ENCODE measurements around the gene SF1. TPM values are rescaled to one million over a fixed set of nuclear protein-coding genes. Genes with fewer than 3 reads are reported as not detected.

Gene SF1
- total and polyA plus RNA-seq, 2 experiments from 2014 or later: 138 to 163 TPM

GRCh38 chr11:64800303-64801157 is 22.2 kb upstream of the SF1 start:
- H4K20me1 ChIP-seq (ENCODE audit: insufficient read depth, poor library complexity, severe bottlenecking): no peaks in the 10 kb centered on the region
- WGBS (ENCODE audit: low lambda C conversion rate, missing lambda C conversion rate): 92% methylated on average over 25 of the region's 26 CpGs
- no peak for DNase-seq (ENCODE audit: low spot score)
- no peak overlapping the region for H3K27ac ChIP-seq
- H3K27me3 ChIP-seq: no peaks in the 10 kb centered on the region
- no peaks in the 10 kb centered on the region for H3K9me3 ChIP-seq (ENCODE audit: low read depth)
- no peaks in the 10 kb centered on the region for H3K79me2 ChIP-seq
- H3K4me3 ChIP-seq: no peak overlapping the region
- H3K36me3 ChIP-seq (replicated peaks; ENCODE audit: insufficient read depth, low read depth): no peaks in the 10 kb centered on the region
- H3K4me2 ChIP-seq: no peak overlapping the region
- no peaks in the 10 kb centered on the region for H3K9me2 ChIP-seq (replicated peaks; ENCODE audit: insufficient read depth)
- no peak overlapping the region for H2AFZ ChIP-seq
- H3K4me1 ChIP-seq (ENCODE audit: insufficient read depth): peaks cover 20% of the 10 kb centered on the region
- TF ChIP-seq EZH2phosphoT487 (IDR thresholded peaks at IDR 0.05; ENCODE audit: low read depth, severe bottlenecking, unreplicated experiment) (no peak), CTCF (IDR thresholded peaks at IDR 0.05; ENCODE audit: poor library complexity) (no peak), EZH2 (IDR thresholded peaks at IDR 0.05; ENCODE audit: borderline replicate concordance) (no peak)

GRCh38 chr11:64799623-64800302 is 21.4 kb upstream of the SF1 start:
- Histone ChIP-seq H3K4me2 (no peak overlapping the region), H3K9me3 (ENCODE audit: low read depth) (no peaks in the 10 kb centered on the region), H3K36me3 (replicated peaks; ENCODE audit: insufficient read depth, low read depth) (no peaks in the 10 kb centered on the region), H3K4me3 (no peak overlapping the region), H3K79me2 (no peaks in the 10 kb centered on the region), H3K27ac (no peak overlapping the region), H3K4me1 (ENCODE audit: insufficient read depth) (peaks cover 20% of the 10 kb centered on the region), H3K9me2 (replicated peaks; ENCODE audit: insufficient read depth) (no peaks in the 10 kb centered on the region), H3K27me3 (no peaks in the 10 kb centered on the region), H4K20me1 (ENCODE audit: insufficient read depth, poor library complexity, severe bottlenecking) (no peaks in the 10 kb centered on the region), H2AFZ (no peak overlapping the region)
- TF ChIP-seq EZH2phosphoT487 (IDR thresholded peaks at IDR 0.05; ENCODE audit: low read depth, severe bottlenecking, unreplicated experiment): no peak
- TF ChIP-seq CTCF (IDR thresholded peaks at IDR 0.05; ENCODE audit: poor library complexity): no peak
- no peak for TF ChIP-seq EZH2 (IDR thresholded peaks at IDR 0.05; ENCODE audit: borderline replicate concordance)
- 92% methylated on average over 14 of the region's 14 CpGs for WGBS (ENCODE audit: low lambda C conversion rate, missing lambda C conversion rate)
- no peak for DNase-seq (ENCODE audit: low spot score)

- no peaks in the 10 kb centered on the region for H3K79me2 ChIP-seq
- no peaks in the 10 kb centered on the region for H3K27me3 ChIP-seq
- no peaks in the 10 kb centered on the region for H3K36me3 ChIP-seq (replicated peaks; ENCODE audit: insufficient read depth, low read depth)
- no peak overlapping the region for H3K4me2 ChIP-seq
- H3K4me3 ChIP-seq: no peak overlapping the region
- 89% methylated on average over 7 of the region's 7 CpGs for WGBS (ENCODE audit: low lambda C conversion rate, missing lambda C conversion rate)
- no peaks in the 10 kb centered on the region for H3K9me2 ChIP-seq (replicated peaks; ENCODE audit: insufficient read depth)
- no peaks in the 10 kb centered on the region for H4K20me1 ChIP-seq (ENCODE audit: insufficient read depth, poor library complexity, severe bottlenecking)
- H3K9me3 ChIP-seq (ENCODE audit: low read depth): no peaks in the 10 kb centered on the region
- no peak overlapping the region for H2AFZ ChIP-seq
- no peak for TF ChIP-seq EZH2phosphoT487 (IDR thresholded peaks at IDR 0.05; ENCODE audit: low read depth, severe bottlenecking, unreplicated experiment)
- TF ChIP-seq CTCF (IDR thresholded peaks at IDR 0.05; ENCODE audit: poor library complexity): no peak
- TF ChIP-seq EZH2 (IDR thresholded peaks at IDR 0.05; ENCODE audit: borderline replicate concordance): no peak
- DNase-seq (ENCODE audit: low spot score): no peak
- peaks cover 17% of the 10 kb centered on the region for H3K4me1 ChIP-seq (ENCODE audit: insufficient read depth)
- H3K27ac ChIP-seq: no peak overlapping the region
Measured at GRCh38 chr11:64799256-64799622, 20.9 kb upstream of the SF1 start.
